Omental fat pad (tissue), 4 donors: ENCODE results near the gene XCL2. TPM values are rescaled to one million over a fixed set of nuclear protein-coding genes. Genes with fewer than 3 reads are reported as not detected.

Experiments
- ATAC-seq: fragments of 150-250 bp; one replicate; pipeline ENCODE4 v1.9.1; 2016; ENCODE audit warnings: mild to moderate bottlenecking, moderate library complexity; ENCODE audit not compliant: low FRiP score
- DNase-seq: peaks from one replicate; pipeline ENCODE4 v3.0.0-alpha.2; 2019; ENCODE audit warnings: low spot score
- CTCF ChIP-seq, 3 donors: fragments of 450-650 bp; IDR thresholded peaks; one replicate each; pipeline ENCODE4 v1.5.1; 2016 to 2017; ENCODE audit warnings: antibody characterized with exemption in 3 of 3, mild to moderate bottlenecking in 3 of 3, moderate library complexity in 2 of 3
- total RNA-seq, 4 donors: library from RNA; depleted of rRNA; stranded (reverse); fragments of >200 nt; gene quantifications; one replicate each; pipeline ENCODE4 v1.1.0, GENCODE V29; 2016

The XCL2 gene
- total RNA-seq, 4 donors from 2014 or later, result 1.6 TPM; not detected in 3

GRCh38 chr1:168498956-168499687 is 44.7 kb downstream of the XCL2 start:
- DNase-seq (no peak), ATAC-seq (no peak)
- TF ChIP-seq CTCF (IDR thresholded peaks at IDR 0.05), result no peak

DNA sequence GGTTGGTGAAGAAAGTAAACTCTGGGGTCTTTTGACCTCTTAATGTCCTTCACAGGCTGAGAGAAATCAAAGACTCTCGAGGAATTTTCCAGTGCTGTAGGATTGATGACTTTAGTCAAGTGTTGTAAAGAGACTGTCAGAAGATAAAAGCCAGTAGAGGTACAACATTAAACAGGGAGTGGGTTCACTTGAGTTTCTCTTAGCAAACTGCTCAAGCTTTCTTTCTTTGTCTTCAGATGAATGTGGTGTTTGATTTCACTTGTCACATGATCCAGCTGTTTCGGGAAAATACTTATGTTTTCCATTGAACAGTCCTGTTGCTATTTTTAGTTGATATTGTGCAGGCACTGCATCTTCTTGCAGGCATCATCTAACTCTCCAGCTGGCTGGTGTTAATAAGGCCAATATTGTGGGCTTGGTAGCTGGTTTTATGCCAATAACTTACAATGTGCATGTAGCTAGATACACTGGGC is 45.6 kb downstream of the XCL2 start:
- TF ChIP-seq CTCF (IDR thresholded peaks at IDR 0.05), result no peak
- no peak for DNase-seq
- ATAC-seq, result no peak

GRCh38 chr1:168497376-168497950 is 46.3 kb downstream of the XCL2 start:
- TF ChIP-seq CTCF (IDR thresholded peaks at IDR 0.05), result no peak
- no peak for ATAC-seq

DNA sequence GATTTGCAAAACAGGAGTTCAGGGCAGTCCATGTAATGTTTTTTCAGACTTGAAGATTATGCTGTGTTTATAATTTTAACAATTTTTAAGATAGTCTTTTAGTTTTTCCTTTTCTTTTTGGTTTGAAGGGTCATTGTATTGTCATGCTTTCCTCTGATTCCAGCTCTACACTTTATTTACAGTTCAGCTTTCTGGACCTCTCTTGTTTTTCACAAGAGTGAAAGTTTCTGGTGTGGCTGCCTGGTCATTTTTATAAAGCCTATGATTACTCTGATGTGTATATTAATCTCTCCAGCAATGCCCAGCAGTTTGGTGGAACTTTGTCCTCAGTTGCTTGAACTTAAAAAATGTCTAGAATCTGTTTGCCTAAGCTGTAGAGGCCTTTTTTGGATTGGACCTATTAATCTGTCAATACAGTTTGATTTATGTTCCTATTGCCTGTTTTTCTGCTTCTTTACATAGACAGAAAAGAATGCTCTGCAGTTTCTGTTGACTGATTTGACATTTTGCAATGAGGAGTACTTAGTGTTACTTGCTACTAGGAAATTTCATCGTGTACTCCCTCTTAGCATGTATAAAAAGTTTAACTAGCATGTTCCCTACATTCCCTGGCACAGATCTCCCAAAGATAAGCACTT is 52.2 kb downstream of the XCL2 start:
- ATAC-seq (no peak), DNase-seq (no peak)
- TF ChIP-seq CTCF (IDR thresholded peaks at IDR 0.05), result no peak

More at GRCh38 chr1:168497376-168497950, 46.3 kb downstream of the XCL2 start:
- no peak for DNase-seq

Other genes starting within 250 kb of the XCL2 start
- gene XCL1, start 32.6 kb upstream of the XCL2 start, total RNA-seq, result 1 to 10 TPM in 1 of 4 donors, under 1 TPM in 1, not detected in 2; 0.28 to 1.3 TPM
- gene DPT, start 185.2 kb upstream of the XCL2 start, total RNA-seq, result 100 to 1,000 TPM; 147 to 298 (median 275) TPM